ENCODE data around the gene ONECUT3. TPM values are rescaled to one million over a fixed set of nuclear protein-coding genes. Genes with fewer than 3 reads are reported as not detected.
A peak's percentile ranks its signal among the peaks of the same experiment; 100 is the strongest.

The ONECUT3 gene
- total RNA-seq, 1 experiment from 2014 or later: not detected

DNA sequence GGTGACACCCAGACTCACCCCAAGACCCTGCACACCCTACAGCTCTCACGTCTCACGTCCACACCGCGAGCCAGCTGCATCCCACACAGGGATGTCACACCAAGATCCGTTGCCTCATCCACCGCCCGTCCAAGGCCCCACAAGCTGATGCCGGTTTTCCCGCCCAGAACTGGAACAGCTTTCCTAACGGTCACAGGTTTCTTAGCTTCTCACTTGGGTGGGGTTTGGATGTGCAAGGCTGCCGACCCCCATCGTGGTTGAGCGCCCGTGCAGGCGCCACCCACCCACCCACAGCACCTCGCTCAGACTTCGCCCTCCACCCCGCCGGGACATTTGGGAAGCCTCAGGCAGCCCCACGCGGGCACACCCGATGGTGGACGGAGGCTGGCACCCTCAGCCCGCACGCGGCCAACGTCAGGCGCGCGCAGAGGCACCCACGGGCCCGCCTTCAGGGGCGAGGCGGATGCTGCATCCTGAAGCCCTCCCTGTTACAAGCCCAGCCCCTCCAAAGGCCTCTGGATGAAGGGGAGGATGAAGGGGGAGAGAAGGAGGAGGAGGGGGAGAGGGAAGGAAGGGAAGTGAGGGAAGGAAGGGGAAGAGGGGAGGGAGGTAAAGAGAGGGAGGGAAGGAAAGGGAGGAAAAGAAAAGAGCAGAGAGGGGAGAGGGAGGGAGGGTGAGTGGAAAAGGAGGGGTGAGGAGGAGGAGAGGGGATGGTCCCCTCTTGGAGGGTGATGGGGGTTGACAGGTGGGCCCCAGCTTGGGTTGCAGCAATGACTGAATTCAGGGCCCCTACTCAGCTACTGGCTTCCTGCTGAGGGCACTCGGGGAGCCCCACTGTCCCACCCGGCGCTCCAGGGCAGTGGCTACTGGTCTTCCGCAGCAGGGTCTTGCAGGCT is 12.8 kb downstream of the ONECUT3 start:
- H3K27me3 ChIP-seq: peaks cover 27% of the 10 kb centered on the region

GRCh38 chr19:1766800-1767352 is 13.6 kb downstream of the ONECUT3 start:
- Histone ChIP-seq H3K9me3 (replicated peaks) (no peaks in the 10 kb centered on the region; the same call in 1 of the 2 replicates), H3K4me3 (no peak overlapping the region), H3K27ac (no peak overlapping the region), H3K27me3 (peaks cover 20% of the 10 kb centered on the region), H3K36me3 (no peaks in the 10 kb centered on the region), H3K4me1 (no peaks in the 10 kb centered on the region)
- DNase-seq: no peak

More for the DNA sequence above, 12.8 kb downstream of the ONECUT3 start:
- Histone ChIP-seq H3K4me3 (no peak overlapping the region), H3K27ac (no peak overlapping the region), H3K4me1 (no peaks in the 10 kb centered on the region), H3K36me3 (no peaks in the 10 kb centered on the region), H3K9me3 (replicated peaks) (no peaks in the 10 kb centered on the region; the same call in 1 of the 2 replicates)
- DNase-seq: peak in 1 of 2 experiments; percentile 40

DNA sequence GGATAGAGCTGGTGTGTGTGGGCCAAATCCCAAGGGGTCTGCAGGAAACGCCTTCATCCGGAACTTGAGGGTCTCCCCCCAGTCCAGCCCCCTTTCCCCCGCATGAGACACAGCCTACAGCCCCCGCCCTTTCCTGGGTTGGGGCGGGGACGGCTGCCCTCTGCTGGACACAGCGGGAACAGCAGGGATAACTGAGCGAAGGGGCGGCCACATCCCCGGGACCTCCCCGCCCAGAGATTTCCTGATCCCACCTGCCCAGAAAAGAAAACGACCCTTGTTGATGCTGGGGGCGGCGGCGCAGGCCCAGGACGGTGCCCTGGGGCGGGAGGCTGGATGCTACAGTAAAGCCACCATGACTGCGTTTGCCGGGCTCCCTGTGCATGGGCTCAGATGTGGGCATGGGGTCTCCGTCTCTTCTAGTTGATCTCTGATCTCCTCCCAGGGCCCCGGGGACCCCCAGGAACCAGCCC is 14.2 kb downstream of the ONECUT3 start:
- H3K4me1 ChIP-seq: no peaks in the 10 kb centered on the region
- no peaks in the 10 kb centered on the region for H3K36me3 ChIP-seq
- H3K4me3 ChIP-seq: no peak overlapping the region
- H3K27me3 ChIP-seq: peaks cover 20% of the 10 kb centered on the region
- no peaks in the 10 kb centered on the region; the same call in 1 of the 2 replicates for H3K9me3 ChIP-seq (replicated peaks)
- no peak overlapping the region for H3K27ac ChIP-seq
- DNase-seq: peak; percentile 59 to 69

DNA sequence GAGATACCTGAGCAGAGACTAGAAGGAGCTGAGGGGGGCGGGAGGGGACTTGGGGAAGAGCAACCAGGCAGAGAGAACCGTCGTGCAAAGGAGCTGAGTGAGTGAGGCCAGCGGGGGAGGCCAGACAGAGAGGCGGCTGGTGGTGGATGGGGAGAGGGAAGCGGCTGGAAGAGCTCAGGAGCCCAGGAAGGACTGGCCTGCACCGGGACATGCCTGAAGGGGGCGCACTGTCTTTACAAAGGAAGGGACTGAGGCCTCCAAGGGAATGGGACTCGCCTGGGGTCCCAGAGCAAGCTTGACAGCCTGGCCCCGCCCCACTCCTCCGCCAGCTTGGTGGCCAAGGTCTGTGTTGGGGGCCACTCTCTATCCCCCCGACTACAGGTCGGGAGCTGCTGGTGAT is 14.9 kb downstream of the ONECUT3 start:
- no peak overlapping the region for H3K4me3 ChIP-seq
- H3K27me3 ChIP-seq: peaks cover 20% of the 10 kb centered on the region
- H3K9me3 ChIP-seq (replicated peaks): no peaks in the 10 kb centered on the region; the same call in 1 of the 2 replicates
- no peaks in the 10 kb centered on the region for H3K36me3 ChIP-seq
- H3K27ac ChIP-seq: no peak overlapping the region
- DNase-seq: peak; percentile 37 to 43
- no peaks in the 10 kb centered on the region for H3K4me1 ChIP-seq

- no peak overlapping the region for H3K4me3 ChIP-seq
- H3K9me3 ChIP-seq (replicated peaks): no peaks in the 10 kb centered on the region; the same call in 1 of the 2 replicates
- H3K36me3 ChIP-seq: no peaks in the 10 kb centered on the region
- H3K4me1 ChIP-seq: no peaks in the 10 kb centered on the region; the same call in 1 of the 2 replicates
- H3K27ac ChIP-seq: no peak overlapping the region
- peaks cover 20% of the 10 kb centered on the region for H3K27me3 ChIP-seq
- DNase-seq: no peak
These were observed 15.8 kb downstream of the ONECUT3 start for GRCh38 chr19:1768918-1769644.

DNA sequence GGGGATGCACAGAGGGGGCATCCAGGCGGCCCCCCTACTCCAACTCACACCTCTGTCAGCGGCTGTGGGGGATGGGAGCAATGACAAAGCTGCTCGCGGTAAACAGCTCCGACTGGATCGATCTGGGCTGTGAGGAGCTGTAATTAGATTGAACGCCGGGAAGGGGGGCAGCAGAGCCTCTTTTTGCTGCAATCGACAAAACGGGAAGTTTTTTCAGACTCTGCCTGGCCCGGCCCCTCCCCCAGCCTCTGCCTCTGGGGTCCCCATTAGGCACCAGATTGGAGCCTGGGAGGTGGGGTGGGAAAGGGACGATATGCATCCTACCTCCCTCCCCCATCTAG is 16.3 kb downstream of the ONECUT3 start:
- Histone ChIP-seq H3K27ac (no peak overlapping the region), H3K4me1 (no peaks in the 10 kb centered on the region; the same call in 1 of the 2 replicates), H3K4me3 (no peak overlapping the region), H3K27me3 (peaks cover 20% of the 10 kb centered on the region), H3K9me3 (replicated peaks) (no peaks in the 10 kb centered on the region; the same call in 1 of the 2 replicates), H3K36me3 (no peaks in the 10 kb centered on the region)
- DNase-seq: no peak

- no peak for DNase-seq
- peaks cover 9% of the 10 kb centered on the region for H3K27me3 ChIP-seq
These were observed 17.7 kb downstream of the ONECUT3 start for GRCh38 chr19:1770866-1771576.

DNA sequence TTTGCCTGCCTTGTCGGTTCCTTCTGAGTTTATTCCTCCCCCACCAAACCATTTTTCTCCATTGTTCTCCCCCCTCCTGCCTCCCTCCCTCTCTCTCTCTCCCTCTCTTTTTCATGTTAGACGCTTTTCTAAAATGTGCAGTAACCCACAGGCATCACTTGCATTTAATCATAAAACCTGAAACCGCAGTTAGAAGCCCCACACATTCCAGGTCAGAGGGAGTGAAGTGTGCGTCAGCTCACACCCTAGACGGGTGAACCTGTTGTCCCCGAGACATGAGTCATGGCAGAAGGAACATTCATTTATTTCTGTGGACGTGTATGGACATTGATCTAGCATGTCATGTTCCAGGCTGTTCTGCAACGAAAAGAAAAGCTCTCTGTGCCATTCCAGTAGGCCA is 19.9 kb downstream of the ONECUT3 start:
- Histone ChIP-seq H3K27me3 (peaks cover 2% of the 10 kb centered on the region; the same call in 1 of the 2 replicates), H3K9me3 (replicated peaks) (no peaks in the 10 kb centered on the region; the same call in 1 of the 2 replicates), H3K4me3 (no peak overlapping the region), H3K36me3 (no peaks in the 10 kb centered on the region), H3K27ac (no peak overlapping the region), H3K4me1 (no peaks in the 10 kb centered on the region; the same call in 1 of the 2 replicates)
- DNase-seq: peak; percentile 44 to 45

More at GRCh38 chr19:1770866-1771576, 17.7 kb downstream of the ONECUT3 start:
- H3K27ac ChIP-seq: no peak overlapping the region
- H3K9me3 ChIP-seq (replicated peaks): no peaks in the 10 kb centered on the region; the same call in 1 of the 2 replicates
- no peaks in the 10 kb centered on the region for H3K36me3 ChIP-seq
- no peaks in the 10 kb centered on the region; the same call in 1 of the 2 replicates for H3K4me1 ChIP-seq
- H3K4me3 ChIP-seq: no peak overlapping the region

- no peak overlapping the region for H3K27ac ChIP-seq
- H3K27me3 ChIP-seq: peaks cover 11% of the 10 kb centered on the region
- H3K4me1 ChIP-seq: no peaks in the 10 kb centered on the region; the same call in 1 of the 2 replicates
- no peaks in the 10 kb centered on the region for H3K36me3 ChIP-seq
- no peaks in the 10 kb centered on the region; the same call in 1 of the 2 replicates for H3K9me3 ChIP-seq (replicated peaks)
- no peak overlapping the region for H3K4me3 ChIP-seq
- DNase-seq: peak in 1 of 2 experiments; percentile 33
These were observed 21.9 kb downstream of the ONECUT3 start for GRCh38 chr19:1774989-1775772.

GRCh38 chr19:1775951-1776605 is 22.8 kb downstream of the ONECUT3 start:
- peaks cover 11% of the 10 kb centered on the region for H3K27me3 ChIP-seq
- no peaks in the 10 kb centered on the region; the same call in 1 of the 2 replicates for H3K4me1 ChIP-seq
- no peak for DNase-seq
- no peak overlapping the region for H3K27ac ChIP-seq
- H3K9me3 ChIP-seq (replicated peaks): no peaks in the 10 kb centered on the region
- H3K36me3 ChIP-seq: no peaks in the 10 kb centered on the region
- H3K4me3 ChIP-seq: no peak overlapping the region

DNA sequence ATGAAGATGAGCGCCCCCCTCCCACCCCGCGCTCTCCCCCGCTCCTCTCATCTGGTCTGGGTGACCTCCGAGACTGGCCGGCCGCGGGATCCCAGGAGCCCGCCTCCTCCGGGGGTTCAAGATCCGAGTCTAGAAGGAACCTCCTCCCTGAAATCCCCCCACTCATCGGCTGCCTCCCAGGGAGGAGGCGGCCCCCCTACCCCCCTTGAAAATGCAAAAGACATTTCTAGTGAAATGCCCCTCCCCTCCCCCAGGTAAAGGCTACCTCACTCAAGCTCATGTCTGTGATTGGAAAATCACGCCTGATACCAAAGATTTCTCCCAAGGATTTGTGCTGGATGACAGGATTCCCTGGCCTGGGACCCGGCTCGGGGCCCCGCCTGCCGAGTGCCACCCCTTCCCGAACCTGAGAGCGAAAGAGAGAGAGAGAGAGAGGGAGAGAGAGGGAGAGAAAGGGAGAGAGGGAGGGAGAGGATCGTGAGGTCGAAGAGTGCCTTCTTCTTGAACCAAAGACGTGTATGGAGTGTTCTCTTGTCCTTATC is 23.4 kb downstream of the ONECUT3 start:
- no peaks in the 10 kb centered on the region for H3K36me3 ChIP-seq
- H3K27me3 ChIP-seq: peaks cover 11% of the 10 kb centered on the region
- H3K9me3 ChIP-seq (replicated peaks): peaks cover 2% of the 10 kb centered on the region; the same call in 1 of the 2 replicates
- no peaks in the 10 kb centered on the region; the same call in 1 of the 2 replicates for H3K4me1 ChIP-seq
- H3K4me3 ChIP-seq: no peak overlapping the region
- no peak for DNase-seq
- H3K27ac ChIP-seq: no peak overlapping the region

- DNase-seq: no peak
- Histone ChIP-seq H3K9me3 (replicated peaks) (peaks cover 3% of the 10 kb centered on the region; the same call in 1 of the 2 replicates), H3K4me3 (no peak overlapping the region), H3K4me1 (no peaks in the 10 kb centered on the region; the same call in 1 of the 2 replicates), H3K27me3 (peaks cover 11% of the 10 kb centered on the region), H3K36me3 (no peaks in the 10 kb centered on the region), H3K27ac (no peak overlapping the region)
These were observed 23.8 kb downstream of the ONECUT3 start for GRCh38 chr19:1777149-1777548.

GRCh38 chr19:1779574-1779973 is 26.3 kb downstream of the ONECUT3 start:
- peaks cover 3% of the 10 kb centered on the region; the same call in 1 of the 2 replicates for H3K9me3 ChIP-seq (replicated peaks)
- no peak overlapping the region for H3K27ac ChIP-seq
- H3K36me3 ChIP-seq: no peaks in the 10 kb centered on the region
- H3K4me1 ChIP-seq: no peaks in the 10 kb centered on the region
- no peak overlapping the region for H3K4me3 ChIP-seq
- no peak for DNase-seq
- H3K27me3 ChIP-seq: peaks cover 11% of the 10 kb centered on the region

Data from SJCRH30 (cell line).